HG03521 (cell line): Measurements from ENCODE around the gene POLRMT.
"Not testable (repeated sequence)": the region's sequence is repeated elsewhere in the genome, so short reads cannot be mapped to it uniquely, and the experiment has no call there.

Source experiments
- ATAC-seq: cut with Tn5 transposase; IDR thresholded peaks from one replicate; pipeline ENCODE4 v1.9.1; 2021; ENCODE audit warnings: mild to moderate bottlenecking, moderate library complexity; ENCODE audit not compliant: unreplicated experiment

The POLRMT gene

GRCh38 chr19:629961-630714, 3.2 kb downstream of the POLRMT start:
- no peak for ATAC-seq

GRCh38 chr19:629515-629914, 3.8 kb downstream of the POLRMT start:
- not testable (repeated sequence) for ATAC-seq

DNA sequence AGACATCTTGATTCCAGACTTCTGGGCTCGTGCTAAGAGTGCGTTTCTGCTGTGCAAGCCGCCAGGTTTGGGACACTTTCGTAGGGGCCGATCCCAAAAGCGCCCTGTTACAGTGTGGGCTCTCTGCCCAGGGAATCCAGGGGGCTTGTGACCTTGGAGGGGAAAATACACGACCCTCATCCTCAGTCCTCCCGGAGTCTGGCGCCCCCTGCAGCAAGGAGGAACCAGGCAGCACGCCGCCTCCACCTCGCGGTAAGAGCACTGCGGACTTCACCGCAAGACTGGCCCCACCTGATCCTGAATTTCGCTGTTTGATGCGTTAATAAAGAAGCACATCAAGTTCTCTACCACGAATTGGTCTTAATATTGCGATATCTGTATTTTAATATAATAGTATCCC, 5.2 kb downstream of the POLRMT start:
- no peak for ATAC-seq

DNA sequence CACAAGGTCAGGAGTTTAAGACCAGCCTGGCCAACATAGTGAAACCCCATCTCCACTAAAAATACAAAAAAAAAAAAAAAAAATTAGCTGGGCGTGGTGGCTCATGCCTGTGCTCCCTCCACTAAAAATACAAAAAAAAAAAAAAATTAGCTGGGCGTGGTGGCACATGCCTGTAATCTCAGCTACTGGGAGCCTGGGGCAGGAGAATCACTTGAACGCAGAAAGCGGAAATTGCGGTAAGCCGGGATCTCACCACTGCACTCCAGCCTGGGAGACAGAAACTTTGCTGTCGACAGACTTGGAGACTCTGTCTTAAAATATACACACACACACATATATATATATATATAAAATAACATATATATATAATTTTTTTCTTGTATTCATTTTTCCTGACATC, 6.8 kb downstream of the POLRMT start:
- ATAC-seq: not testable (repeated sequence)

- no peak for ATAC-seq
Observed at GRCh38 chr19:625257-625656, 8.1 kb downstream of the POLRMT start.

GRCh38 chr19:624433-625109, 8.8 kb downstream of the POLRMT start:
- ATAC-seq: no peak

DNA sequence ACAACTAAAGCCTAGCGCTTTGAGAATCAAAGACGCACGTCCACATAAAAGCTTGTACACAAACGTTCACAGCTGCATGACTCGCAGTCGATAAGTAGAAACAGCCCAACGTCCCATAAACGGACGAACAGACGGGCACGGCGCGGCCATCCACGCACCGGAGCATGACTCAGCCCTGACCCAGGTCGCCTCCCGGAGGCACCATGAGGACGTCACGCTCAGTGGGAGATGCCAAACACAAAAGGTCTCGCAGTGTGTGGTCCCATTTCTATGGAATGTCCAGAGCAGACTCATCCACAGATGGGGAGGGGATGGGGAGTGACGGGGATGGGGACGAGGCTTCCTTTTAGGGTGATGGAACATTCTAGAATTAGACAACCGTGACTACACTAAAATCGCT, 9.4 kb downstream of the POLRMT start:
- ATAC-seq: no peak

DNA sequence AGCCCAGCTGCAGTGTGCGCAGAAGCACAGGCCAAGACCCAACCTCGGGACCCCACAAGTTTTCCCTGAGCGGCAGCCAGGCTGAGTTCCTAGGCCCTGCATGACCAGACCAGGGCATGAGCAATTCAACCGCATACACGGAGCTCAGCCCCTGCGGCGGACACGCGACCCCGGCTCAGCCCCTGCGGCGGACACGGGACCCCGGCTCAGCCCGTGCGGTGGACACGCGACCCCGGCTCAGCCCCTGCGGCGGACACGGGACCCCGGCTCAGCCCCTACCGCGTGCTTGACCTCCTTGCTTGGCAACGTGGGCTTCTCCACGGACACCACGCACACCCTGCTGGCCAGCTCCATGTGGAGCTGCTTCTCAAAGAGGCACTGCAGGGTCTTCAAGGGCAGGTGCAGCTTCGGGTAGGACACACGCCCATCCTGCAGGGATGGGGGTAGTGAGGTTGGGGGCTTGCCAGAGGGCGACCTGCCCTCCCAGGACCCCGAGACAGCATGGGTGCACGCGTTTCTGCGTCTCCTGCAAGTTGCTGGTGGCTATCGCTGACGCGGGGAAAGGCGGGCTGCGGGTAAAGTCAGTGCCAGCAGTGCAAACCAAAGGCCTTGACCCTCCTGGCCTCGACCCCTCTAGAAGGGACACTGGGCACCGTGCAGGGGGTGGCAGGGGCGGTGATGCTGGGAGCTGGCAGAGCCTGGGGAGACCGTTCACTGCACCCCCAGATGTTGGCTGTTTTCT, 10.0 kb downstream of the POLRMT start:
- no peak for ATAC-seq

DNA sequence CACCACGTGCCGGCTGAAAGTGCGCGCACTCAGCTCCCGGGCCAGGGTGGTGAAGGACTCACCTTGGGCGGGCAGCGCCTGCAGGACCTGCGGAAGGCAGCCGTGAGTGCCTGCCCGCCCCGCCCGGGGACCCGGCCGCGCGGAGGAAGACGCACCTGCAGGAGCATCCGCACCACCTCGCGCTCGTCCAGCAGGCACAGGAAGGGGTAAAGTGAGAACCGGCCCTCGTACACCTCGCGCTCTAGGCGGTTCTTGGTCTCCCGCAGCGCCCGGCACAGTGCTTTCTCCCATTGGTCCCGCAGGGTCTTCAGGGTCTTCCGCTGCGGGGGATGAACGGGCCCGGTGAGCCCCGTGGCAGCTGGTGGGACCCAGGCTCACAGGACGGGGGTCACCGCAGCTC, 10.7 kb downstream of the POLRMT start:
- no peak for ATAC-seq

- ATAC-seq: no peak
Observed at GRCh38 chr19:621819-622218, 11.5 kb downstream of the POLRMT start.

DNA sequence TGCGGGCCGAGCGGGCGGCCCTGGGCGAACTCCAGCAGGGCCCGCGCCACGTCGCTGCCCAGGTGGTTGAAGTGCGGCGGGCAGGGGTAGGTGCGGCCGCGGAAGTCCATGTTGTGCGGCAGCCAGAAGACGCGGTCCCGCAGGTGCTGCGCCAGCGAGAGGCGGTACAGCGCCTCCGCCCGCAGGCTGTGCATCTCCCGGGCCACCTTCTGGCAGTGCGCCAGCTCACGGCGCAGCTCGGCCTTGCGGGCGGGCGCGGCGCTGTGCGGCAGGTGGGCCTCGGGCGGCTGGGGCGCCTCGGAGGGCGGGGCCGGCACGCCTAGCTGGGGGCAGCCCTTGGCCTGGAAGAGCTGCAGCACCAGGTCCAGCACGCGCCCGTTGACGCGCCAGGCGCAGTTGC, 12.1 kb downstream of the POLRMT start:
- ATAC-seq: not testable (repeated sequence)

DNA sequence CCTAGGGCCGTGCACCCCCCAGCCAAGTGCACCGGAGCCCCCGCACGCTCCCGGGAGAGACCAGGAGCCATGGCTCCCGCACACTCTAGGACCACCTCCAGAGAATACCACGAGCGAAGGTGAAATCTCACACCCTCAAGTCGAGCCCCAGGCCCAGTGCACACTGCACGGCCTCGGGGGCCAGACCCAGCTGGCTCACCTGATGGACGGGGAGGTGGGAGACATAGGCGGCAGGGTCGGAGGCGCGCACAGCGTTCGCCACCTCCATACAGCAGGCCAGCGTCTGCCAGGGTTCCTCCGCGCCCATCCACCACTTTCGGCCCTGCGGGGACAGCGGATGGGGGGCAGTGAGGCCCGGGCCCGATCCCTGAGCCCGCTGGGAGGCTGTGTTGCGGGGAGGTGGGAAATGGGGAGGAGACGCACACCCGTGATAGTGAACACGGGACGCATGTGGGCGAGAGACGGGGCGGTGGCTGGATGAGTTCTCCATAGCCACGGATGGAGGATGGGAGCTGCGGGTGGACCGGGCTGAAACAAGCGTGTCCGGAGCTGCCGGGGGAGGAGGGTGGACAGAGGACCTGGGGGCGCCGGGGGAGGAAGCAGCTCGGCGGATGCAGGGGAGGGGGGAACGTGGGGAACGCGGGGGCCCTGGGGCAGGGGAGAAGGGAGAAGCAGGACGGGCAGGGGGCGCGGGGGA, 13.0 kb downstream of the POLRMT start:
- no peak for ATAC-seq

DNA sequence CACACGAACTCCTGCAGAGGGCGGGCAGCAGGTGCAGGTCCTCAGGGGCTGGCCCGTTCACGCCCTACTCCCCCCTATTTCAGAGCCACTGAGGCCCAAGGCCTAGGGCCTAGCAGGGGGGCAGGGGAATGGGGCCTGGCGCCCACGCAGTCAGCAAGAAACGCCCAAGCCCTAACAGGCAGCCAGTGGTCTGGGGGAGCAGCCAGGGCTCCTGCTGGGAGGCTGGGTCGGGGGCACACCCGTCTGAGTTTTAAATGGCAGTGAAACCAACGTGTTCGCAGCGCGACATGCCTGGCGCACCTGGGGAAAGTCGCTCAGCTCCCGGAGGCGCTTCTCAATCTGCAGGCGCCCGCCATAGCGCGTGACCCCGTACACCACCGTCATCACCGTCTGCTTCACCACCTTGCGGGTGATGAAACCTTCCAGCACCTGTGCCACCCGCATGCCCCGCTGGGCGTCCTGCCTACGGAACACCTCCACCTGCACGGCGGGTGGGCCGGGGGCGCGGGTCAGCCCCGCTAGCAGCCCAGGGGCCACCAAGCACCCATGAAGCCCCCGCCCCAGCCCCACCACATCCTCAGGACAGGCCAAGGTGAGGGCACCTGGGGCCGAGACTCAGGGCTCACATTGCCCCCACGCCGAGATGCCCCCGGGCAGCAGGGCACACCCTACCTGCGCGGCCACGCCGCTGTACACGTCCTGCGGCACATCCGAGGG, 13.9 kb downstream of the POLRMT start:
- no peak for ATAC-seq

DNA sequence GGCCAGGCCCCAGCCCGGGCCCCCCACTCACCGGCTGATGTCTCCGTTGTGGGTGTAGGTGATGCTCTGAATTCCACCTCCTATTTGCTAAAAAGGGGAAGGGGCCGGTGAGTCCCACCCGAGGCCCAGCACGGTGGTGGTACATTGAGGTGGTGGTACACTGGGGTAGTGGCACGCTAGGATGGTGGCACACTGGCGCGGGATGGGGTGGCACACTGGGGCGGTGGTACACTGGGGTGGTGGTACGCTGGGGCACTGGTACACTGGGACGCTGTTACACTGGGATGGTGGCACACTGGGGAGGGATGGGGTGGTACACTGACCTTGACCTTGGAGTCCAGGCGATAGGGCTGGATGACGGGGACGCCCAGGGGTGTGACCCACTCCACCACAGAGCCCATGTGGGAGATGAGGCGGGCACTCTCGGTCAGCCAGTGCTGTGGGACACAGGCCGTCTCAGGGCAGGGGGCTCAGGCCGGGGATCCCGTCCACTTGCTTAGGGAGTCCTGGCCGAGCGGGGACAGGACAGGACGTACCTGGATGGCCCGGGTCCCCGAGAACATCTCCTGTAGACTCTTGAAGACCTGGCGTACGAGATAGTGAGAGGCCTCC, 14.6 kb downstream of the POLRMT start:
- no peak for ATAC-seq

- ATAC-seq: no peak
Observed at GRCh38 chr19:618247-618619, 15.1 kb downstream of the POLRMT start.

DNA sequence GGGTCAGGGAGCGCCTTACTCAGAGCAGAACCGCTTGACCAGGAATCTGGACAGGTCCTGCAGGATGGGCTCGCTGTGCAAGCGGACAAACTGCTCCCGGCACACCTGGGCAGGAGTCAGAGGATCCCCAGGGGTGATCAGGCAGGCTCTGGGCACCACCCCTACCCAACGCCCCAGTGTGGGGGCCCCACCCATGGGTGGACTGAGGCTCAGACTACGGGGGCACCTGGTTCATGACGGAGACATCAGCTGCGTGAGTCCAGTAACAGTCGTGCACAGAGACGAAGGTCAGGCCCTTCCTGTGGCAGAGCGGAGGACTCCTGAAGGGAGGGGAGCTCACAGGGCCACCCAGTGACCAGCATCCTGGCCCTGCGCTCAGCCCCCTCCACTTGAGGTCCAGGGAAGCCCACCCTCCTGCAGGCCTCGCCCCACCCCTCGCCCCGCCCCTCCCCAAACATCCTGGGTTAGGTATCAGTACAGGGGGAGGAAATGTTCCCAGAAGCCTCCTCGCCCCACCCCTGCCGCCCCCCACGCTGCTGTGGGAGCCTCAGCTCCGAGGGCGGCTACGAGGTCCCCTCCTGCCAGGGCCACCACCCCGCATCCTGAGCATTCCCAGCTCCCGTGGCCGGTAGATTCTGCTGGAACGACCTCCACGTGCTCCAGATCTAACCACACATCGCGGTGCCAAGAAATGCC, 15.6 kb downstream of the POLRMT start:
- no peak for ATAC-seq

DNA sequence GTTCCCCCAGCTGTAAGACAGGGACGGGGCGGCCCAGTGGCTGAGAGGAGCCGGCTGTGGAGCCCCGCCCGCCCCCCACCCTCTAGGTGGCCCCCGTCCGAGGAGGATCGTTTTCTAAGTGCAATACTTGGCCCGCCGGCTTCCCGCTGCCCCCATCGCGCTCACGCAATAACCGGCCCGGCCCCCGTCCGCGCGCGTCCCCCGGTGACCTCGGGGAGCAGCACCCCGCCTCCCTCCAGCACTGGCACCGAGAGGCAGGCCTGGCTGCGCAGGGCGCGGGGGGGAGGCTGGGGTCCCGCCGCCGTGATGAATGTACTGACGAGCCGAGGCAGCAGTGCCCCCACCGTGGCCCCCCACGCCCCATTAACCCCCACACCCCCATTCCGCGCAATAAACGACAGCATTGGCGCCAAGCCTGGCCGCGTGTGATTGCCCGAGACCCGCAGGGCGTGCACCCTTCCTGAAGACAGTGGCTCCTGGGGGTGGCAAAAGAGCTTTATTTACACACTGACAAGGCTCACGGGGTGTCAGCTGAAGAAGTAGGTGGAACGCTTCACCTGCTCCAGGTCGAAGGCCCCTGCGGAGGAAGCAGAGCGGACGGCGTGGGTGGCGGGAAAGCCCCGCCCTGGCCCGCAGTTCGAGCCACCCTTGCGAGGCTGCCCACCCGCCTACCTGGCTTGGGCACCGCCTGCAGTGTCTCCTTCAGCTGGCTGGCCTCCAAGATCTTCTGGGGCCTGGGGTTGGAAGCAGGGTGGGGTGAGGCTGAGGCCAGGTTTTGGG, 16.4 kb downstream of the POLRMT start:
- ATAC-seq: no peak

- ATAC-seq: no peak
Observed at GRCh38 chr19:616062-616700, 17.2 kb downstream of the POLRMT start.
